Activated CD4-positive, alpha-beta T cell treated with anti-CD3 and anti-CD28 coated beads, Interleukin-2, amount 50 U/mL, for 4 hours (primary cell): ENCODE measurements around the gene SLC15A4.

Experiments
- DNase-seq, 2 experiments: peaks; one replicate each; pipeline ENCODE4 v3.0.0-alpha.2; 2020

SLC15A4 gene

DNA sequence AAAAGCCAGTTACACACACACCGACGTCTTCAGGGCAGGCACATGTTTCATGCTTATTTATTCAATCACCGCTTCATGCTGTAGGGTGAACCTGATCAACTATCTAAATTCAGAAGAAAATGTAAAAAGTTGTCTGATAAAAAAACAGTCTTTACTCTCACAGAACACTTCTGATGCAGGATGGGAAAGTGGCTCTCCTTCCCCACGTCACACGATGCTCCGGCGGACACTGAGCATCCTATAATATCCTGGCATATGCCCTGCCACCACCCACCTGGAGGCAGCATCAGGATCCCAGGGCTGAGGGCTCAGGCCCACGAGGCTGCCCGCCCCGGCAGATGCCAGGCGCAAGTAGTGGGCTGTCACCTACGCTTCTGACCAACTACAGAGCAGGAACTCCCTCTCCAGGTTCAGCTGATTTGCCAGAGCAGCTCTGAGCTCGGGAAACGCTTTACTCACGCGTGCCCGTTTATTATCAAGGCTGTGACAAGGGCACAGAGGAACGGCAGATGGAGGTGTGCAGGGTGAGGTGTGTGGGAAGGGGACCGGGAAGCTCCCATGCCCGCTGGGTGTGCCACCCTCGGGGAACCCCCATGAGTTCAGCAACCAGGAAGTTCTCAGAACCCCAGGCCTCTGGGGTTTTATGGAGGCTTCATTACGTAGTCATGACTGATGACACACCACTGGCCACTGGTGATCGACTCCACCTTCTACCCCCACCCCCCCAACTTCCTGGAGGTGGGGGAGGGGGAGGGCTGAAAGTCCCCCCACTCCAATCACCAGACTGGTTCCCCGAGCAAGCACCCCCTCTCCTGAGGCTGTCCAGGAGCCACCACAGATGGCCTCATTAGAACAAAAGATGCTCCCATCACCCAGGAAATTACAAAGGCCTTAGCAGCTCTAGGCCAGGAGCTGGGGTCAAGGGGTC lies 32.1 kb downstream of the SLC15A4 start:
- no peak for DNase-seq

DNA sequence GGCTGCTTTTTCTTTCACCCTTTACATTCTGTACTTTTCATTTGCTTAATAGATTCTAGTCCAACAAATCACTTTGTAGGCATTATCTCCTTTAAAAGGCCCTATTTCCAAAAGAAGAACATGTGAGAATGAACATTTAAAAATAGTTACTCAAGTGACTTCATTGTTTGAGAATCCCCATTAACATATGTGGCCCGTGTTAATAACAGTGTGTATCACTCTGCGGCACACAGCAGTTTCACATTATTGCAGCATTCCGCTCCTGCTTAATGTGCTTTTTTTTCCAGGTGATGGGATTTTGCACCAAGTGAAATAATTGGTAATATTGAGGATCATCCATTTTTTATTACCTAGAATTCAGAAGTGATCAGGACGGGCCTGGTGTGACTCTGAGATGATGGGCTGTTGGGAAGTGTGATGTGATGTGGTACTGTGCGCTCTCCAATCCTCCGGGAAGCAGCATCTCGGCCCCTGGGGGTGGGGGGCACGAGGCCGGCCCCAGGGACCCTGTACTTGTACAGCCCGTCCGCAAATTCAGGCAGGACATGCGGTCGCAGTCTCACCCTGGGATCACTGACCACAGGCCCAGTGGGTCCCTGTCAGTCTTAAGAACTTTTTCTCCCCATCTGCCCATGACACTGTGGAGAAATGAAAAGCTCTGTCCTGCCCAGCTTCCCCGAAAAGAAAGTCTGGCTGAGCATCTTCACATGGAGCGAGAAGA lies 32.9 kb downstream of the SLC15A4 start:
- no peak for DNase-seq

DNA sequence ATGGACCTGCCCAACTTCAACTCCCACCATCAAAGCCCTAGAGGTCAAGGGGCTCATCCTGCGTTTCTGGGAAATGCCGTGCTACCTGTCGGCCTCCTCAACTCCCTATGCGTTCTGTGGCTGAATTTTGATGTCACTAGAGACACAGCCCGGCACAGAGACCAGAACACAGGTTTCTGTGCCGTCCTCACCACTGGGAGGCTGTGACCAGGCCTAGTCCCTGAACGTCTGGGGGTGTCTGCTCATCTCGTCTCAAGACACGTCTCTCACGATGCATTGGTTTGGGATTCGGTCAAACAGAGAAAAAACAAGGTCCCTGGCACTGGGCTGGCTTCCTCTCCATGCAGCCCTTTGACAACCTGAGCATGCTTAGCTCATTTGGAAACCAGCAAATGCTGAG lies 33.5 kb downstream of the SLC15A4 start:
- DNase-seq = no peak

DNA sequence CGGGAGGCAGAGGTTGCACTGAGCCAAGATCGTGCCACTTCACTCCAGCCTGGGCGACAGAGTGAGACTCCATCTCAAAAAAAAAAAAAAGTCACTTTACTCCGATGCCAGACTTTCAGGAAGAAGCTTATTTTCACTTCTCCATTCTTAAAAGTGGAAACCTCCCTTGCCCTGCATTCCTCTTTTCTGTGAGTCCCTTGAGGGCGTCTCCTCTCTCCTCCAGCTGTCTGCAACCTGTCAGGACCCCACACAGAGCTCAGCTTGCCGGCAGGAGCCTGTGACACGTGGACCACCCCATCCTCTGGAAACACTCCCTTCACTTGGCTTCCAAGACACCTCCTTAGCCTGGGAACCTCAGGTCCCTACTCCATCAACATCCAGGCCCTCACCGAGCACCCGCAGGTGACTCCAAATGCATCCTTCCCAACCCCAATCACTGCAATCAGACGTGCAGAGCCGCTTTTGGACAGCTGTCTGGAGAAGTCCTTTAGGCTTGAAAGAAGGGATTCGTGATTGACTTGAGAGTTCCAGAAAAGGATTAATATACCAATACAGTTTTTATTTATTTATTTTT lies 34.3 kb downstream of the SLC15A4 start:
- no peak for DNase-seq

DNA sequence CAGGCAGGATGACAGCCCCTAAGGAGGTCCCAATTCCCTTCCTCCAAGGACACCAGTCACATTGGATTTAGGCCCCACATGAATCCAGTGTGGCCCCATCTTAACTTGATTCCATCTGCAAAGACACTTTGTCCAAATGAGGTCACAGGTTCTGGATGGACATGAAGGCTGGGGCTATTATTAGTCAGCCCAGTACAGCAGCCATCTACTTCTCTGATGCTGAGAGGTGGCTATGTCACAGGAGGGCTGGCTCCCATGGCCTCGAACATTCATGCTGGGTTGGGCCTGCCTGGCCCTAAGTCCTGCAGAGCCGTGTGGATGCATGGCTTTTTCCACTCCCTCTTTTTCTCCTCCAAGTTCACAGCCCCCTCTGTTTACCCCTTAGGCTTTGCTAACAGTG lies 35.9 kb downstream of the SLC15A4 start:
- DNase-seq = no peak

DNA sequence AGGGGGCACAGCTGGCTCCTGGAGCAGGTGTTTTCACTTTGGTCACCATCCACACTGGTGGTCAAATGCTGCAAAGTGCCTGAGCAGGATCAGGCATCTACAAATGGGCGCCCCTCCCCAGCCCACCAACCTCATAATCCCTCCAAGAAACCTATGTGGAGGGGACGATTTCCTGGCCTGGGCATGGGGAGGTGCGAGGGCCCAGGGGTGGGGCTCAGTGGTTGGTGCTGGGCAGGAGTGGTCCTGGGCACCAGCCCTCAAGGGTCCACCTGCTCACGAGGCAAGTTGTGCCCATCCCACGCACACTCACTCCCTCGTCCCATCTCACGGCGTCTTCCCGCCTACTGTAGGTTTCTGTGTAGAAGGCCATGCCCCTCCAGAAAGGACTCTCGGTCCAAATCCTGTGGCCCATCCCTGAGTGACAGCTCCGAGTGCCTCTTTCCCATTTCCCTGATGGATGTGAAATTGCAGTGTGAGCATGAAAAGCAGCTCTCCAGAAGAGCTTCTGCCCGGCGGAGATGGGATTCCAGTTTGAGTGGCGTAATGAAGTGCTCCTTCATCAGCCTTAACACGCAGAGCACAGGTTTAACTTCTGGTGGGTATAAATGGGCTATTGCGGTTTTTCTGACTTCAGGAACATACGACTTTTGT lies 36.9 kb downstream of the SLC15A4 start:
- no peak for DNase-seq

DNA sequence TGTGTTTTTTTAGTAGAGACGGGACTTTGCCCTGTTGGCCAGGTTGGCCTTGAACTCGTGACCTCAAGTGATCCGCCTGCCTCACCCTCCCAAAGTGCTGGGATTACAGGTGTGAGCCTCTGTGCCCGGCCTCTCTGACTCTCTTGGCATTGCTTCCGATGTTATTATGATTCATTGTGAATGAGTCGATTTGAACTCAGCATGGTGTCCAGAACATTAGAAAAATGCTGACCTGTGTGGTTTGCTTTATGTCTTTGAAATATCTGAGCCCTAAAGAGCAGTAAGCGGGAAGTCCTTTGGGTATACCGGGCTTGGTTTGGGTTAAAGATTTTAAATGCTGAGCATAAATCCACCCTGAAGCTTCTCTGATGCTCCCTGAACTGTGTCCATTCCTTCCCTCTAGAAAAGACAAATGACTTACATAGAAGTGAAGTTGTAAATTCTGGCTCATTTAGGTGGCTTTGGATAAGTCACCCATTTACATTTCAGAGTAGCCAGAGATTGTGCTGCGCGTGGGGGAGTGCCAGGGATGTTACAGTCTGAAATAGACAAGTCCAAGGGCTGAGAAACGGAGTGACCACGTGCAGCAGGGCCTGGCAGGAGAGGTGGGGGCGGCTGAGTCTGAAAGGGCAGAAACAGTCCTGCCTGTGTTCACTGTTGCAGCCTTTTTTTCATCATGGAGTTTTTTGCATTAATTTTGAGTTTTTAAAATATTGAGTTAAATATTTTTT lies 39.6 kb downstream of the SLC15A4 start:
- no peak for DNase-seq

DNA sequence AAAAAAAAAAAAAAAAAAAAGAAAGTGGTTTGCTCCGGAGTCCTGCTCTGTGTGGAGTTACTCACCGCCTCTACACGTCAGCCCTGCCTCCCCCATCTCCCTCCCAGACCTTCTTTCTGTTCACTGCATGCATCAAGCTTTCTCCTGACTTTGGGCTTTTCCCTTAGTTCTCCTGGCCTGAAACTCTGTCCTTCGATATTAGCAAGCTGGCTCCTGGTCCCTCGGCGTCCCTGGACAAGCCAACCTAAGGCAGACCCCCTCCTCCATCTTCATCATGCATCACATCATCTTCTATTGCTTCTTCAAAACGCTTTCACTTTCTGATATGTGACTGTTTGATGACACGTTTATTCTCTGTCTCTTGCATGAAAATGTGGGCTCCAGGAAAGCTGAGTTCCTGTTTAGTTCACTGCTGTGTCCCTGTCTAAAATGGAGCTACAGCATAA lies 40.6 kb downstream of the SLC15A4 start:
- DNase-seq = no peak

DNA sequence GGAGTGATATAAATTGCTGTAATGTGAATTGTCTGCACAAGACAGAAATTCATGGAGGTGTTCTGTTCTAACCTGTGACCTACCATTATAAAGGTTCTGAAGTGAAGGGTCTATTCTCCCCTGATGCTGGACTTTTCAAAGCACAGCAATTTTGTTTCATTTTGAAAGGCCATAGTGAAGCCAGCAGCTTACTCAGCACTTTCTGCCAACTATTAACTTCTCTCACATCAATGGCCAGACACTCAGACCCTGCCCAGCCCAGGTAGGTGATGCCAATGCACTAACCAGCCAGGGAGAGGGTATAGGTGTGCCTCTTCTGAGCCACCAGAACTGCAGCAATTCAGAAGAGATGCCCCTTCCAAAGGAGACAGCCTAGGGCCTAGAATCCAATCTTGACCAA lies 43.9 kb downstream of the SLC15A4 start:
- no peak for DNase-seq

DNA sequence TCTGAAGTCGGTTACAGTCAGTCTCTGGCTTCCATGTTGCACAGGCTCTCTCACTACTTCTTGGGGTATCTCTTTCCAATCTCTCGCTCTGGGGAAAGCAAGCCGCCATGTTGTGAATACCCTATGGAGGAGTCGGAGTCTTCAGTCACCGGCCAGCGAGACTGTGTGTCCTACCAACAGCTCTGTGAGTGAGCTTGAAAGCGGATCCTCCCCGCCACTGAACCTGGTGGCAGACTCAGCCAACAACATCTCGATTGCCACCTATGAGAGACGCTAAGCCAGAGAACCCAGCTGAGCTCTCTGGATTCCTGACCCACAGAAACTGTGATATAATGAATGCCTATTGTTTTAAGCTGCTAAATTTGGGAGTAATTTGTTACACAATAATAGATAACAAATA lies 51.5 kb downstream of the SLC15A4 start:
- DNase-seq = no peak

DNA sequence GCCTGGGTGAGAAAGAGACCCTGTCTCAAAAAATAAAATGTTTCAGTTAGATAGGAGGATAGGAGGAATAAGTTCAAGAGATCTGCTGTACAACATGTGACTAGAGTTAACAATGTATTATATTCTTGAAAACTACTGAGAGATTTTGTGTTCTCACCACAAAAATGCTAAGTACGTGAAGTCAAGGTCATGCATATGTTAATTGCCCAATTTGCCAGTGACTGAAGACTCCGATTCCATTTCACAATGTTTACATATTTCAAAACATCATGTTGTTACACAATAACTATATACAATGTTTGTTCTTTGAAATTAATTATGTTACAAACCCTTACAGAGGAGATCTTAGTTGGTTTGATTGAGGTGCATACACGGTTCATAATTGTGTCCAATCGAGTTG lies 52.1 kb downstream of the SLC15A4 start:
- DNase-seq = no peak

DNA sequence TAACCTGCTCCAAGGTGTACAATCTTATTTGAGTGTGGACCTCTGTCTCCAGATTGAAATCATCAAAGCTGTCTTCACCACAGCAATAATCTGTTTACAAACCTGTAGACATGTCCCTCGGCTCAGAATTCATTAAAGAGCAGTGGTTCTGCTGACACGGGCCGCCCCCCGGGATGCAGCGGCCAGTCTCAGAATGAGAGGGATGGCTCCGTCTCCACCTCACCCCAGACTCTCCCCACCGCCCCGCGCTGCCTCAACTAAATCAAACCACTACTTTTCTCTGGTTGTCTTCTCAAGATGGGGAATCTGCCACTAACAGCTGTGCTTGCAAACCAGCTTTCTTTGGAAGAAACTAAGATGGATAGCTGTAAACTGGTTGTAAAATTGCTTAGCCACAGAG lies 56.2 kb downstream of the SLC15A4 start:
- no peak for DNase-seq

DNA sequence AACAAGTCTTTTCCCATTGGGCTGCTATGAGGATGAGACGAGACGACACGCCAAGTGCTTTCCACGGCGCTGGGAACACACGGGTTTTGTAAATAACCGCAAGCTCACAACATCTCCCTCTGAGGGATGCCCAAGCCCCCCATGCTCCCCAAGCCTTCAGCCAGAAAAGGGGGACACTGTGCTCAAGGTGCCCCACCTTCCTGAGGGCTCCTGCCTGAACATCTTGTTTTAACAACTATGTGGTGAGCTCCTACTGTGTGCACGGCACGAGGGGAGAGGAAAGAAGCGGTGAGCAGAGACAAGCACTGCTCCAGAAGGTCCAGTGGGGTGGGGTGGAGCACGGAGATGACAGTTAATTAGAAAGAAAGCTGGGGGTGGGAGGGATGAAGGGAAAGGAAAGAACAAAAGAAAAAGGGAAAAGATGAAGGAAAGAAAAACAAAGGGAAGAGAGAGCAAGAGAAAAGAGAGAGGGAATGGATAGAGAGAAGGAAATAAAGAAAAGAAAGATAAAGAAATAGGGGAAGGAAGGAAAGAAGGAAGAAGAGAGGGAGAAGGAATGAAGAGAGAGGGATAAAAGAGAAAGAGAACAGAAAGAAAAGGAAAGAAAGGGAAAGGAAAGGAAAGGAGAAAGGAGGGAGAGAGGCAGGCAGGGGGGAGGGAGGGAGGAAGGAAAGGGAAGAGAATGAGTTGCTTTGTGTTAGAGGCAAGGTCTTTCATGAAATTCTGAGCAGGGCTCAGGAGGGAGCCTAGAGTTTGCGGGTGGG lies 56.8 kb downstream of the SLC15A4 start:
- DNase-seq = no peak

DNA sequence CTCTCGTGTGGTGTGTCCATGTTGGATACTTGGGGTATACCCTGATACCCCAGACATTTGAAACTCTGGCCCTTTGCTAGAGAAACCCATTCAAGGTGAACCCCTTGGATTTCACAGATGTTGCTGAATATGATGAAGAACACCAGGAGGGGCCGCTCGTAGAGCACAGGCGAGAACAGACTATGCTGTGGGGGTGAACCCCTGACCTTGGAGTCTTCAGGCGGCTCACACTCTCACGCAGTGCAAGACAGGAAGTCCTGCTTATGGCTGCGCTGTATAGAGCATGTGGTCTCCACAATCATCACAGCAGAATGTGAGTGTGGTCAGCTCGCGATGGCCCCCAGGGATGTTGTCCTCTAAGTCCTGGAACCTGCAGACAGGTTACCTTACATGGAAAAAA lies 60.4 kb downstream of the SLC15A4 start:
- DNase-seq = no peak

DNA sequence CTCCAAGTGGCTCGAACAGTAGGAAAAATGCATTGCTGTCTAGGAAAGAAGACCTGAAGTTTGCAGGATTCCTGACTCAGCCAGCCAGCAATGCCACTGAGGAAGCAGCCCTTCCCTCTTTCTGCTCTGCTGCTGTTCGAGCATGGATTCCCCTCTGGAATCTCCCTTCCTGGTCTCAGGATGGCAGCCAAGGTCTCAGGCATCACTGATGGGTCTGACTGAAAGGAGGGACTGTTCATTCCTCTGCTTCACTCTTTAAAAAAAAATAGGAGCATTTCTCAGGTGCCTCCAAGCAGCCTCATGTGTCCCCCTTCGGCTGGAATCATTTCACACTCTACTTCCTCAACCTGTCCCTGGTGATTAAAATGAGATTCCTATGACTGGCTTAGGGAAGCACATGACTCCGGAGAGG lies 62.4 kb downstream of the SLC15A4 start:
- DNase-seq = no peak

DNA sequence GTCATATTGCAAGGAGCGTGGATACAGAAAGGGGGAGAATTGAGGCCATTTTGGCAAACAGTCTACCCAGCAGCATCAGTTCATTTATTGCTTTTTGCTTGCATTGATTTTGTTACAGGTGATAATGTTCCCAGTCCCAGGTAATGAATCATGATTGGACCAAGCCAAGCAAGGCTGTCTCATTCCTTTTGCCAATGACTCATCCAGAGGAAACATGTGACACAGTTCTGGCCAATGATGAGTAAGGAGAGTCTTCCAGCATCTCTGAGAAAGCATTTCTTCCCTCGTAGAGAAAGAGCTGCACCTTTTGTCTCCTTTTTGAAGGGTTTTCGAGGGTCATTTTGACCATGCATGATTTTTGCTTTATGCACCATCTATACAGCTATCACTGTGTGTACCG lies 68.2 kb downstream of the SLC15A4 start:
- no peak for DNase-seq

DNA sequence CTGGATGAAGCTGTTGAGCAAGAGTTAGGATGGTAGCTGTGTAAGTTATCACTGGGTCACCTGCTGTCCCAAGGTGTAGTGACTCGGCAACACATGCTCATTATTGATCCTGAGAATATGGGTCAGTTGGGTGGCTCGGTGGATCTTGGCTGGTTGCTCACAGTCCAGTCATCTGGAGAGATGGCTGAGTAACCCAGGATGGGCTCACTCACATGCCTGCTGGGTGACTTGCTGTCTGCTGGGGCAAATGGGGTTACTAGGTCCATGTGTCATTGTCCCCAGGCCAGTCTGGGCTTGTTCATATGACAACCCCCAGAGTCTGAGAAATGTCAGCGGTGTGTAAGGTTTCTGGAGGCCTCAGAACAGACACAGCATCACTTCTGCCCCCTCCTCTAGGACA lies 69.5 kb downstream of the SLC15A4 start:
- DNase-seq = no peak

DNA sequence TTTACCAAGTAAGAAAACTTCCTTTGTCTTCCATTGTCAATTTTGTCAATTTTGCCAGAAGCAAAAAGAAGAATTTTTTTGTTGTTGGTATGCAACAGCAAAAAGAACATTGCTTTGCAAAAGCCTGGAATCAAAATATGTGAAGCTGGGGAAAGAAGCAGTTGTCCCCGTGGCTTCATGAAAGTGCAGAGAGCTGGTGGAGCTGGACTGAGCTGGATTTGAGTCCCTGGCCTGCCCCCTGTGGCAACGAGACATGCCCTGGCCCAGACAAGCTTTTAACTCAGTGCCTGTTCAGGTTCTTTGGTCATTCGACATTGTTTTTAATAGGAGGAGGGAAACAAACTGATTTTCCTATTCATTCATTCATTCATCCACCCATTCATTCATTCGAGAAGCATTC lies 70.3 kb downstream of the SLC15A4 start:
- DNase-seq = no peak

DNA sequence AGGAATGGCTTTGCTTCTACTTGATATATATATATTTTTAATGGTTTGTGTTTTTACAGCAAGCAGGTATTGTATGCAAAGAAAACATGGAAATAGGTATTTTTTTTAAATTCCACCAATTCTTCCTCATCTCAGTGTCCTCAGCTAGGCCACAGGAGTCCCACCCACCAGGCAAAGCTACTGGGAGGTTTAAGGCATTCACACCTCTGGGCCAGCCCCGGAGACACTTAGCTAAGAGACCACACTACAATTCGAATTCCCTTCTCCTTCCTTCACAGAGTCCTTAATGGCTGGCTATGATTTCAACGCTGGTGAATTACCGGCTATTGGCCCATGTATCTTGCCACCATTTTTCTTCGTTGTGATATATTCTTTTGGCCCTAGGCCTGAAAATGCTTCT lies 71.4 kb downstream of the SLC15A4 start:
- no peak for DNase-seq

DNA sequence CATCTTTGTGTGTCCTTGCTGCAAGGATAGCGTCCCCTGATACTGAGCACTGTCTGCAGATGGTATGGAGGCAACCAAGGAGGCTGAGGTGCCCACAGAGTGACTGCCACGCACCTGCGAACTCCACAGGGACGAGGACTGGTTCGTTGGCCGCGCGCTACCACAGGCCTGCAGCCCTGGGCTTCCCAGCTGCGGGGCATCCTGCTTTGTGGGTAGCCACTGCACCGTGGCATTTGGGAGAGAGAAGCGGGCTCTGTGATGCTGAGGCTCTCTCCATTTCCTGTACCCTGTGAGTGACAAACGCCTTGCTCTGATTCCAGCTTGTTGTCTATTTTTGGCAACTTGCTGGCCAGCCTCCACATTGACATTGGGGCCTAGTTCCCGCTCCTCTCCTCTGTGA lies 76.3 kb downstream of the SLC15A4 start:
- DNase-seq = no peak

DNA sequence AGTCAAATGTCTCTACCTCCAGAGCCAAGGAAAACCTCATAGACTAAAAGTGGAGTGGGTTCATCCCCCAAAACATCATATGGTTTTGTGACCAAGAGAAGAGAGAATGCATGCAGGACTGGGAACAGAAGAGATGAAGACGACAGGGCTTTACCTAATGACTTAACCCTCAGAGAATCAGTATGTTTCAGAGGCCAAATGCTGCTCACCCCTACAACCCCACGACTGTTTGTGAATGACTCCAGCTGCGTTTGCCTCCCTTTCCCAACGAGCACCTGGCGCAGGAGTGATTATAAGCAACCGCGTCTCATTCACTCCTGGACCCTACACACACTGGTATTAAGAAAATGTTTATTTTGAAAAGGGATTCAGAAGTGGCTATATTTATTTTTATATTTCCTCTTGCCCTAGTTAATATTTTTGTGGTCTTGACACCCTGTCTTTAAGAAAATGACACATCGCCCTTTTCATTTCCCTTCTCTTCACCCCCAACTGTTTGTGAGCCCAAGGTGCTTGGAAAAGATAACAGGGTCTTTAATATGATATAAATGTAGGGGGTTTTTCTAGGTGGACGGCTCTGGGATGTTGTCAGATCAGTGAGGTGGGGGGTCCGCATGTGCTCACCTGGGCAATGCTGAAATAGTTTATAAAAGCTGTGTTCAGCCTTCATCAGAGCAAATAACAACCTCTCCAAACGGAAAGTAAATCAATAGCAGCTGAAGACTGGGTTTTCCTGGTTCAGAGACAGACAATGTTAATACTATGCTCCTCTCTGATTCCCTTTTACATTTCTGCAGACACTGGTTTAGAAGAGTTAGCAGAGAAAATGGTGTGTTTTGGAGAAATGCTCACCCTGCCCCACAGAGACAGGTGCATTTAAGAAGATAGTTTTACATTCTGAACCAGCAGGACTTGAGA lies 77.7 kb downstream of the SLC15A4 start:
- no peak for DNase-seq
